ENCODE data around the gene PLCH2. TPM values are rescaled to one million over a fixed set of nuclear protein-coding genes. Genes with fewer than 3 reads are reported as not detected.

PLCH2 gene
- total and polyA plus RNA-seq, 2 donors (not counting 1 experiment from before 2014, with no cell fraction given) = 20.0 to 34.9 TPM

- Histone ChIP-seq H3K4me3 (ENCODE audit: control extremely low read depth in 1 of 5, extremely low read depth in 1 of 5, insufficient read depth in 1 of 5, low read depth in 2 of 5, low read length in 4 of 5) (no peak overlapping the region), H3K36me3 (replicated peaks in 1 of 2; ENCODE audit: control extremely low read depth in 1 of 2, control insufficient read depth in 1 of 2, extremely low read depth in 1 of 2, insufficient read depth in 2 of 2, low read length in 1 of 2) (no peaks in the 10 kb centered on the region), H3K27me3 (replicated peaks in 1 of 4; ENCODE audit: control extremely low read depth in 1 of 4, control insufficient read depth in 3 of 4, insufficient read depth in 4 of 4, low read length in 3 of 4) (no peaks in the 10 kb centered on the region), H3K9ac (ENCODE audit: low read length) (no peak overlapping the region), H3K4me2 (replicated peaks; ENCODE audit: low read depth, low read length, poor library complexity, severe bottlenecking) (no peak overlapping the region), H3K9me3 (ENCODE audit: control extremely low read depth in 1 of 3, control insufficient read depth in 2 of 3, insufficient read depth in 1 of 3, low read length in 2 of 3) (no peaks in the 10 kb centered on the region), H3K79me2 (ENCODE audit: control insufficient read depth, insufficient read depth, low read length) (no peaks in the 10 kb centered on the region), H4K20me1 (ENCODE audit: control insufficient read depth, insufficient read depth, low read length, poor library complexity, severe bottlenecking) (peaks cover 19% of the 10 kb centered on the region), H3K4me1 (ENCODE audit: control insufficient read depth in 2 of 2, insufficient read depth in 2 of 2, low read length in 2 of 2) (peaks cover 39 to 44% of the 10 kb centered on the region in 2 donors), H3K27ac (ENCODE audit: low read length in 2 of 2) (no peak overlapping the region), H2AFZ (ENCODE audit: insufficient read depth, low read depth, low read length, poor library complexity, severe bottlenecking) (no peak overlapping the region)
- no peak for ATAC-seq (ENCODE audit: low read depth)
- 94% methylated on average over 34 of the region's 34 CpGs for WGBS (ENCODE audit: insufficient coverage)
- Mint-ChIP-seq H3K27me3 (no peaks in the 10 kb centered on the region), H3K9me3 (ENCODE audit: insufficient read depth) (no peaks in the 10 kb centered on the region), H3K4me1 (peaks cover 32% of the 10 kb centered on the region), H3K27ac (no peak overlapping the region), H3K4me3 (no peak overlapping the region)
- TF ChIP-seq EZH2 (IDR thresholded peaks at IDR 0.05; ENCODE audit: borderline replicate concordance, insufficient read depth, low read depth, low read length, poor library complexity, severe bottlenecking) (no peak), CTCF (IDR thresholded peaks at IDR 0.05) (no peak)
- intact Hi-C loops (cut with micrococcal nuclease) = no loop called here
- DNase-seq = no peak
- ChIA-PET POLR2A (no interaction called here), CTCF (no interaction called here)
These were observed 26.1 kb downstream of the PLCH2 start for GRCh38 chr1:2502210-2502609.

- no peaks in the 10 kb centered on the region for H3K27me3 Mint-ChIP-seq
These were observed 26.8 kb downstream of the PLCH2 start for GRCh38 chr1:2502661-2503553.

More at GRCh38 chr1:2502661-2503553, 26.8 kb downstream of the PLCH2 start:
- Histone ChIP-seq H4K20me1 (ENCODE audit: control insufficient read depth, insufficient read depth, low read length, poor library complexity, severe bottlenecking) (peaks cover 26% of the 10 kb centered on the region), H3K4me1 (ENCODE audit: control insufficient read depth in 2 of 2, insufficient read depth in 2 of 2, low read length in 2 of 2) (peaks cover 32 to 37% of the 10 kb centered on the region in 2 donors), H3K9ac (ENCODE audit: low read length) (no peak overlapping the region), H3K4me3 (ENCODE audit: control extremely low read depth in 1 of 5, extremely low read depth in 1 of 5, insufficient read depth in 1 of 5, low read depth in 2 of 5, low read length in 4 of 5) (no peak overlapping the region), H2AFZ (ENCODE audit: insufficient read depth, low read depth, low read length, poor library complexity, severe bottlenecking) (no peak overlapping the region), H3K4me2 (replicated peaks; ENCODE audit: low read depth, low read length, poor library complexity, severe bottlenecking) (no peak overlapping the region), H3K79me2 (ENCODE audit: control insufficient read depth, insufficient read depth, low read length) (no peaks in the 10 kb centered on the region), H3K27me3 (replicated peaks in 1 of 4; ENCODE audit: control extremely low read depth in 1 of 4, control insufficient read depth in 3 of 4, insufficient read depth in 4 of 4, low read length in 3 of 4) (no peaks in the 10 kb centered on the region), H3K36me3 (replicated peaks in 1 of 2; ENCODE audit: control extremely low read depth in 1 of 2, control insufficient read depth in 1 of 2, extremely low read depth in 1 of 2, insufficient read depth in 2 of 2, low read length in 1 of 2) (peaks cover 0 to under 1% of the 10 kb centered on the region in 2 experiments), H3K27ac (ENCODE audit: low read length in 2 of 2) (no peak overlapping the region), H3K9me3 (ENCODE audit: control extremely low read depth in 1 of 3, control insufficient read depth in 2 of 3, insufficient read depth in 1 of 3, low read length in 2 of 3) (no peaks in the 10 kb centered on the region)
- H3K27ac Mint-ChIP-seq = no peak overlapping the region
- no peak overlapping the region for H3K4me3 Mint-ChIP-seq
- POLR2A ChIA-PET = no interaction called here
- intact Hi-C loops (cut with micrococcal nuclease) = no loop called here
- no peak for DNase-seq
- no peak for ATAC-seq (ENCODE audit: low read depth)
- H3K9me3 Mint-ChIP-seq (ENCODE audit: insufficient read depth) = no peaks in the 10 kb centered on the region
- CTCF ChIA-PET = no interaction called here
- H3K4me1 Mint-ChIP-seq = peaks cover 26% of the 10 kb centered on the region
- no peak for TF ChIP-seq EZH2 (IDR thresholded peaks at IDR 0.05; ENCODE audit: borderline replicate concordance, insufficient read depth, low read depth, low read length, poor library complexity, severe bottlenecking)
- TF ChIP-seq CTCF (IDR thresholded peaks at IDR 0.05) = no peak
- WGBS (ENCODE audit: insufficient coverage) = 89% methylated on average over 33 of the region's 36 CpGs

All from B cell (primary cell).